Tibial artery (tissue), 4 donors: Measurements from ENCODE around the gene NRARP.
A peak's percentile ranks its signal among the peaks of the same experiment; 100 is the strongest.

ENCODE experiments used
- DNase-seq, 2 donors: peaks; one replicate each; pipeline ENCODE4 v3.0.0-alpha.2; 2019
- H3K27ac ChIP-seq, 2 donors: fragments of 200-600 bp; sonication (generic) in 1 of 2; 1 replicate in 1 of 2; 2 replicates in 1 of 2; pipeline ENCODE4 v1.5.1; 2018 to 2019; ENCODE audit warnings: mild to moderate bottlenecking in 1 of 2
- H3K27me3 ChIP-seq, 2 donors: fragments of 200-600 bp; sonication (generic) in 1 of 2; one replicate each; pipeline versions ENCODE4 v1.5.1 to v1.6.0; 2016 to 2019
- H3K36me3 ChIP-seq, 3 donors: fragments of 200-600 bp; sonication (generic) in 2 of 3; one replicate each; pipeline ENCODE4 v1.5.1; 2016 to 2019; ENCODE audit warnings: mild to moderate bottlenecking in 2 of 3
- H3K4me1 ChIP-seq, 4 donors: fragments of 200-600 bp; sonication (generic) in 2 of 4; 1 replicate in 3 of 4; 2 replicates in 1 of 4; pipeline ENCODE4 v1.5.1; 2016 to 2019
- H3K4me3 ChIP-seq, 2 donors: fragments of 200-600 bp; sonication (generic) in 1 of 2; 1 replicate in 1 of 2; 2 replicates in 1 of 2; pipeline ENCODE4 v1.5.1; 2018 to 2019; ENCODE audit warnings: mild to moderate bottlenecking in 2 of 2
- H3K9me3 ChIP-seq, 3 donors: fragments of 200-600 bp; sonication (generic) in 1 of 3; one replicate each; pipeline ENCODE4 v1.5.1; 2016 to 2019
- CTCF ChIP-seq, 2 experiments: fragments of 200-600 bp in 1 of 2; fragments of 450-650 bp in 1 of 2; IDR thresholded peaks; one replicate each; pipeline ENCODE4 v1.5.1; 2017 to 2019; ENCODE audit warnings: antibody characterized with exemption in 2 of 2, mild to moderate bottlenecking in 1 of 2, moderate library complexity in 1 of 2
- intact Hi-C: fragments of 100-400 bp; cut with DNase I; formaldehyde crosslinking; loops from one replicate; pipeline ENCODE4 v1.15.0; 2023; ENCODE audit warnings: low total_unique reads

The NRARP gene

DNA sequence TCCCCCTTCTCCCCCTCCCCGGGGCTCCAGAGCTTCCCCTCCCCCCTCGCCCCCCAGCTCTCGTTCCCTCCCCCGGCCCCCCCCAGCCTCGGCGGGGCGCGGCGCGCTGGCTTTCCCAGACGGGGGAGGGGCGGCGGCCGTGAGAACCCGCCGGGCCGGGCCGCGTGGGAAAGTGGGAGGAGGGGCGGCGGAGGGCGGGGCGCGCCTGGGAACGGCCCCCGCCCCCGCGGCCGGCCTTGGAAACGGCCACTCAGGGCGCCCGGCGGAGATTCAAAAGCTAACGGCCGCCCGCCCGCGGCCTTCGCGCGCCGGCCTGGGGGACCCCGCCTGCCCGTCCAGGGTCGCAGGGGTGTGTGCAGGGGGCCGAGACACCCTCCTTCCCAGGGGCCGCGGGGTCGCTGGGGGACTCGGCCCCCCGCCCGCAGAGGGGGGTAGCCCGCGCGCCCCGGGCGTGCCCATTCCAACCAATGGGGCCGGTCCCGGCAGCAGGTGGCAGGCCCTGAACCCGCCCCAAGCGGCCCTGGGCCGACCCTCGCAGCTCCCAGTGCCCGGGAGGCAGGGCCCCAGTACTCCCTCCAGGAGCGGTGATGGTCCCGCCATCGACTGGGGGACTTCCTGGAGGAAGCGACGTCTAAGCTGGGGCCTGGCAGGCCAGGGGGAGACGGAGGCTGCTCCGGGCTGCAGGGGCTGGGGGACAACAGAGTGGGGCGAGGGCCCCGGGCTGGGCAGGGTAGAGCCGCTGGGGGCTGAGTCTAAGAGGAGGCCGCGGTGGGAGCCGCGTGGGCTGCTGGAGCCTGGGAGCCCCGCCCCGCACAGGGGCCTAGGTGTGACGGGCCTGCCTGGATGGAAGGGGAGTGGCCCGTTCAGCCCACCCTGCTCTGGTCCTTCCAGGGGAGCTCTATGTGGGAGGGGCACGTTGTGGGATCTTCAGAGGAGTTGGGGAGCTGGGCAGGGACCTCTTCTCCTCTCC is 14.2 kb upstream of the NRARP start:
- Histone ChIP-seq H3K4me1 (peaks cover 0 to 71% (median 35%) of the 10 kb centered on the region in 4 donors), H3K27me3 (peaks cover 0 to 72% of the 10 kb centered on the region in 2 donors), H3K36me3 (no peaks in the 10 kb centered on the region), H3K27ac (no peak overlapping the region), H3K9me3 (no peaks in the 10 kb centered on the region), H3K4me3 (peak overlapping the region; percentile 16 to 40)
- peak in 1 of 2 donors; percentile 59 for DNase-seq
- no peak for TF ChIP-seq CTCF (IDR thresholded peaks at IDR 0.05)
- intact Hi-C loops = no loop called here

DNA sequence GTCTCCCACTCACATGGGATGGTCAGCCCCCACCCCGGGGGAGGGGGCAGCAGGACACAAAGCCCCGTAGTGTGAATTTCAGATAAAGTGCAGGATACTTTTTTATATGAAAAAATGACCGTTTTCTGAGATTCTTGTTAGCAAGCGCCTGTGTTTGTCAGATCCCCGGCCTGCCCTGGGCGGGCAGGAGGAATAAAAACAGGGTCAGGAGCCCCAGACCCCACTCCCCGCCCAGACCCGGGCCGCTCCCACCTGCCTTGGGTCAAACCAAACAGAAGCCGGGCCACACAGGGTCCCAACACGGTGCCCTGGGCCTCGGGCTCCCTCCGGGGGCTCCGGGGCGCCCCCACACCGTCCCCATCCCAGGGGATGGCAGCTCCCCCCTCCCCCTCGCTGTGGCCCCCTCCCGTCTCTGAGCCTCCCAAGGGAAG is 13.5 kb upstream of the NRARP start:
- Histone ChIP-seq H3K27me3 (peaks cover 0 to 76% of the 10 kb centered on the region in 2 donors), H3K9me3 (no peaks in the 10 kb centered on the region), H3K4me3 (peak overlapping the region; percentile 16 to 40), H3K36me3 (no peaks in the 10 kb centered on the region), H3K27ac (no peak overlapping the region), H3K4me1 (peaks cover 0 to 75% (median 35%) of the 10 kb centered on the region in 4 donors)
- DNase-seq = peak in 1 of 2 donors; percentile 62
- intact Hi-C loops = no loop called here
- no peak for TF ChIP-seq CTCF (IDR thresholded peaks at IDR 0.05)

GRCh38 chr9:137314561-137315560 is 12.8 kb upstream of the NRARP start:
- no peaks in the 10 kb centered on the region for H3K9me3 ChIP-seq
- peak in 1 of 2 donors; percentile 57 for DNase-seq
- no peak overlapping the region for H3K27ac ChIP-seq
- H3K4me3 ChIP-seq = no peak overlapping the region
- H3K36me3 ChIP-seq = no peaks in the 10 kb centered on the region
- peaks cover 0 to 69% (median 35%) of the 10 kb centered on the region in 4 donors for H3K4me1 ChIP-seq
- no peak for TF ChIP-seq CTCF (IDR thresholded peaks at IDR 0.05)
- peaks cover 0 to 73% of the 10 kb centered on the region in 2 donors for H3K27me3 ChIP-seq
- intact Hi-C loops = no loop called here

GRCh38 chr9:137313956-137314560 is 12.0 kb upstream of the NRARP start:
- TF ChIP-seq CTCF (IDR thresholded peaks at IDR 0.05) = no peak
- peaks cover 0 to 62% (median 30%) of the 10 kb centered on the region in 4 donors for H3K4me1 ChIP-seq
- H3K27me3 ChIP-seq = peaks cover 0 to 68% of the 10 kb centered on the region in 2 donors
- H3K9me3 ChIP-seq = no peaks in the 10 kb centered on the region
- intact Hi-C loops = no loop called here
- H3K27ac ChIP-seq = no peak overlapping the region
- H3K36me3 ChIP-seq = no peaks in the 10 kb centered on the region
- DNase-seq = peak in 1 of 2 donors; percentile 66
- no peak overlapping the region for H3K4me3 ChIP-seq
